AG09309 (cell line): ENCODE measurements around the gene MLXIPL.

Source experiments
- DNase-seq: peaks from one replicate; pipeline ENCODE4 v3.0.0-alpha.2; 2010; ENCODE audit warnings: low read depth
- H3K4me3 ChIP-seq: 2 replicates; pipeline ENCODE4 v1.5.1; 2011; ENCODE audit warnings: mild to moderate bottlenecking, low read depth, low read length, moderate library complexity; ENCODE audit not compliant: control insufficient read depth
- TF ChIP-seq, protein P1 (sequence below): IDR thresholded peaks from 2 replicates; pipeline ENCODE4 v1.5.1; 2011; ENCODE audit warnings: mild to moderate bottlenecking, low read depth, low read length, inconsistent platforms; ENCODE audit not compliant: insufficient read depth, control insufficient read depth; ENCODE audit errors: missing control alignments

The MLXIPL gene

DNA sequence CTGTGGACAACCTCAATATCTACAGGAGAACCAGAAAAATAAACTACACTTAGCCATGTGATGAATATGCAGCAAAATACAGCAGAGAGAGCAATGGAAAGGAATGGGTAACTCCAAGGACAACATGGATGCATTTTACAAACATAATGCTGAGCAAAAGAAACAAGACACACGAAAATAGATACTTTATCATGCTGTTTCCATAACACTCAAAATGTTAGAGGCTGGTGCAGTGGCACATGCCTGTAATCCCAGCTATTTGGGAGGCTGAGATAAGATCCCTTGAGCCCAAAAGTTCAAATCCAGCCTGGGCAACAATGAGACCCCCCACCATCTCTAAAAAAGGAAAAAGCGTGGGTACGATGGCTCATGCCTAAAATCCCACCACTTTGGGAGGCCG is 75.1 kb downstream of the MLXIPL start:
- H3K4me3 ChIP-seq, result no peak overlapping the region
- TF ChIP-seq, protein P1, sequence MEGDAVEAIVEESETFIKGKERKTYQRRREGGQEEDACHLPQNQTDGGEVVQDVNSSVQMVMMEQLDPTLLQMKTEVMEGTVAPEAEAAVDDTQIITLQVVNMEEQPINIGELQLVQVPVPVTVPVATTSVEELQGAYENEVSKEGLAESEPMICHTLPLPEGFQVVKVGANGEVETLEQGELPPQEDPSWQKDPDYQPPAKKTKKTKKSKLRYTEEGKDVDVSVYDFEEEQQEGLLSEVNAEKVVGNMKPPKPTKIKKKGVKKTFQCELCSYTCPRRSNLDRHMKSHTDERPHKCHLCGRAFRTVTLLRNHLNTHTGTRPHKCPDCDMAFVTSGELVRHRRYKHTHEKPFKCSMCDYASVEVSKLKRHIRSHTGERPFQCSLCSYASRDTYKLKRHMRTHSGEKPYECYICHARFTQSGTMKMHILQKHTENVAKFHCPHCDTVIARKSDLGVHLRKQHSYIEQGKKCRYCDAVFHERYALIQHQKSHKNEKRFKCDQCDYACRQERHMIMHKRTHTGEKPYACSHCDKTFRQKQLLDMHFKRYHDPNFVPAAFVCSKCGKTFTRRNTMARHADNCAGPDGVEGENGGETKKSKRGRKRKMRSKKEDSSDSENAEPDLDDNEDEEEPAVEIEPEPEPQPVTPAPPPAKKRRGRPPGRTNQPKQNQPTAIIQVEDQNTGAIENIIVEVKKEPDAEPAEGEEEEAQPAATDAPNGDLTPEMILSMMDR, result no peak
- DNase-seq, result no peak

DNA sequence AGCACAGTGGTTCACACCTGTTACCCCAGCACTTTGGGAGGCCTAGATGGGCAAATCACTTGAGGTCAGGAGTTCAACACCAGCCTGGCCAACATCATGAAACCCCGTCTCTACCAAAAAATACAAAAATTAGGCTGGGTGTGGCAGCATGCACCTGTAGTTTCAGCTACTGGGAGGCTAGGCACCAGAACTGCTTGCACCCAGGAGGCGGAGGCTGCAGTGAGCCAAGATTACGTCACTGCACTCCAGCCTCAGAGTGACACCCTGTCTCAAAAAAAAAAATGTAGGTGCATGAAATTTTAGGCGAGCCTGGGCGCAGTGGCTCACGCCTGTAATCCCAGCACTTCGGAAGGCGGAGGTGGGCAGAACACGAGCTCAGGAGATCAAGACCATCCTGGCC is 76.5 kb downstream of the MLXIPL start:
- no peak overlapping the region for H3K4me3 ChIP-seq
- TF ChIP-seq, protein P1, result no peak
- DNase-seq, result no peak

- no peak for DNase-seq
- H3K4me3 ChIP-seq, result no peak overlapping the region
- TF ChIP-seq, protein P1, result no peak
Measured at GRCh38 chr7:73544678-73545077, 79.6 kb downstream of the MLXIPL start.
